ENCODE results near the gene PRKACA.
"Not testable (repeated sequence)": the region's sequence is repeated elsewhere in the genome, so short reads cannot be mapped to it uniquely, and the experiment has no call there.

Gene PRKACA

GRCh38 chr19:14063105-14063504, 54.5 kb downstream of the PRKACA start:
- DNase-seq = no peak

- DNase-seq = no peak
These were observed 55.1 kb downstream of the PRKACA start for GRCh38 chr19:14062558-14062855.

GRCh38 chr19:14061751-14062557, 55.6 kb downstream of the PRKACA start, which contains the start of gene PALM3:
Gene PALM3 (minus strand): TSS chr19:14062076. CDS start chr19:14061980, 96 bp downstream.
- no peak for DNase-seq

GRCh38 chr19:14061081-14061749, 56.3 kb downstream of the PRKACA start:
- no peak for DNase-seq

GRCh38 chr19:14059652-14060155, 57.9 kb downstream of the PRKACA start:
- no peak for DNase-seq

GRCh38 chr19:14059093-14059480, 58.5 kb downstream of the PRKACA start:
- no peak for DNase-seq

GRCh38 chr19:14058182-14059092, 59.1 kb downstream of the PRKACA start:
- no peak for DNase-seq

GRCh38 chr19:14056741-14057356, 60.7 kb downstream of the PRKACA start:
- no peak for DNase-seq

- no peak for DNase-seq
These were observed 61.4 kb downstream of the PRKACA start for GRCh38 chr19:14056069-14056666.

GRCh38 chr19:14055396-14055795, 62.2 kb downstream of the PRKACA start:
- DNase-seq = no peak

GRCh38 chr19:14054721-14055120, 62.8 kb downstream of the PRKACA start:
- no peak for DNase-seq

- DNase-seq = no peak
These were observed 63.5 kb downstream of the PRKACA start for GRCh38 chr19:14054099-14054498.

- no peak for DNase-seq
These were observed 64.1 kb downstream of the PRKACA start for GRCh38 chr19:14053500-14053899.

GRCh38 chr19:14053032-14053431, 64.5 kb downstream of the PRKACA start:
- no peak for DNase-seq

- no peak for DNase-seq
These were observed 65.1 kb downstream of the PRKACA start for GRCh38 chr19:14052470-14052869.

GRCh38 chr19:14051980-14052379, 65.6 kb downstream of the PRKACA start:
- DNase-seq = no peak

GRCh38 chr19:14050961-14051360, 66.6 kb downstream of the PRKACA start:
- not testable (repeated sequence) for DNase-seq

GRCh38 chr19:14050512-14050911, 67.0 kb downstream of the PRKACA start:
- DNase-seq = no peak

GRCh38 chr19:14048443-14049153, 69.0 kb downstream of the PRKACA start:
- DNase-seq = peak; percentile 50 to 54

GRCh38 chr19:14047866-14048265, 69.7 kb downstream of the PRKACA start:
- DNase-seq = not testable (repeated sequence)

All from AML-193 (cell line).